UCSD-AML1 (cell line): Measurements from ENCODE around the gene ZRANB1.

Source experiments
- DNase-seq: peaks from one replicate; lab custom pipeline; 2025; ENCODE audit not compliant: unreplicated experiment; lab: John Stamatoyannopoulos, UW

ZRANB1 gene

DNA sequence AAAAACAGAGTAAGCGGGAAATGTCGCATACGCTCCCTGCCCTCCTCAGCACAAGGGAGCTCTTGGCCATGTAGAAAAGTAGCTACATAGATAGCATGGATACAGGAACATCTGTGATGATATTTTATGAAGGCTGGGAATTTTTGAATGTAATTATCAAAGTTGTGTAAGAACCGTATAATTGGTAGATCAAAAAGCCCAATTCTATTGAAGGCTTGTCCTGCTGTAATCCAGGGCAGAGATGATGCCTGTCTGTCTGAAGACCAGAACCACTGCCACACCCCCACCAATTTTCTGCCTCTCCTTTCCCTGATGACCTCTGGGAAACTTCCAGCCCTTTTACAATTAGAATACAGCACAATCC is 51.4 kb downstream of the ZRANB1 start:
- no peak for DNase-seq

DNA sequence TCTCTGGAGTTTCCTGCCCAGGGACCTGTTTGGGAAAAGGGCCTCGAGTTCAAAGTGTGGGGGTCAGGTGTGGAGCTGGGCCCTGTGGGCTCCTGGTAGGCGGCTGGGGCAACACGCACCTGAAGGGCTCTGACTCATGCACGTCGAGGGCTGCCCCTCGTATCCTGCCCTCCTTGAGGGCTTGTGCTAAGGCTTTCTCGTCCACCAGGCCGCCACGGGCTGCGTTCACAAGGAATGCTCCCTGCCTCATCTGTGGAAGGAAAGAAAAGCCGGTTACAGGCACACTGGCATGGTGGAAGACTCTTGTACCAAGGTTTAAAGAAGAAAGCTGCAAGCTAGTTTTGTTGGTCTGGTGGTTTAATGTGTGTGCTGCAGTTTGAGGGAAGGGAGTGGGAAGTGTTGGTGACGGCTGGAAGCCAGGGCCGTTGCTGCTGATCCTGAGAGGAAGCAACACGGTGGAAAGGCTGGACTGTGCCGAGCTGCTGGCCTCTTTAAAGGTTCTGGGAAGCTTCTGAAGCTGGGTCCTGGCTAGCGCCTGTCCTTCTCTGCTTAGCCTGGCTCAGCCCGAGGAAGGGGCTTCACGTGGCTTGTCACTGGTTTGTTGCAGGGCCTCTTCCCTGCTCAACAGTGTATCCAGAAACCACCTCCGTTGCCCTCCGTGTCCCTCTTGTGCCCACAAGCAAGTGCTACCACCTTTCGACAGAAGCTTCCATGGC is 52.0 kb downstream of the ZRANB1 start:
- DNase-seq = no peak

DNA sequence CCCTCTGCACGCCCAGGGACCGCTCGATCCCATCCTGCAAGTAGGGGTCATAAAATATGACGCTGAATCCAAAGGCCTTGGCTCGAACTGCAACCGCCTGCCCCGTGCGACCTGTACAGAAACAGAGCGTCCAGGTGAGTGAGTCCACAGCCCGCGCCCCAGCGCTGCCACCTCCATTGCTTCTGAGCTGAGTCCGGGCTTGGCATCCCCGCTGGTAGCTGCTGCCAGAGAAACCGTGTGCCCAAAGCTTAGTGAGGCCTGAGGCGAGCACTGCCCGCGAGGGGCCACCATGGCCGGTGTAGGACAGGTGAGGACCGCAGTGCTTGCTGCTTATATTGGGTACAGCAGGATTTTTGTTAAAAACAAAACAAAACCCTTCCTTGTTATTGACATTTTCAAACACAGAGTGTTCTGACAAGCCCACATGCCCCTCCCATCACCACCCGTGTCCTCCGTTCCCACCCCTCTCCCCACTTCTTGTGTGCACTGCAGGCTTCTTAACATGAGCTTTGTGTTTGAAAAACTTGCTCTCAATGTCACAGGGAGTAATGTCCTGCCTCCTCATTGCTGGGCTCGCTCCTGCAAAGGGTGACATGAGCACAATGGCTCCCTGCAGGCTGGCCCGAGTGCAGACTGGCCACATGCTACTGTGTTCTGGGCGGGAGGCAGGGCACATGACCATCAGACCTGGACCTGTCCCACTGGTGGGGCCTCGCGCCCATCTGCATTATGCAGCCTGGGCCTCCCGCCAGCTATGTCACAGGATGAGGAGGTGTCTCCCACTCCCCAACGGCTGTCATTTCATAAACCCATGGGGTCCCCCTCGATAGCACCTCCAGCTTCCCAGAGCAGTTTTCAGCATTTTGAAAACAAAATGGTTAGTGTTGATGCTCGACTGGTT is 52.9 kb downstream of the ZRANB1 start:
- DNase-seq = no peak

DNA sequence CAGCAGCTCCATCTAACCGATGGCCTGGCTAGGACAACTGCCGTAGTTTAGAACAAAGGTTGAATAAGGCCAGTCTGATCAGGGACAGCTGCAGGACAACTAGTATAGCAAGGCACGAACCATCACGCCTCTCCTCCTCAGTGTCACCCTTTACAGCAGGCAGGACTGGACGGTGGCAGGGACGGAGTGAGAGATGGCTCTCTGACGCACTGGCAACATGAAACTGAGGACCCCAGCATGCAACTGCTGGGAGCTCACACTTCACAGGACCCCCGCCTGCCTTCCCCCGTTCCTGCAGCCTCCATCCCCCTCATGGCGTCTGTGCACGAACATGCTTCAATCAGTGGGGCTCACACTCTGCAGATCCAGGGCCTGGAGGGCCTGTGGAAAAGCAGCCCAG is 53.7 kb downstream of the ZRANB1 start:
- DNase-seq = no peak

DNA sequence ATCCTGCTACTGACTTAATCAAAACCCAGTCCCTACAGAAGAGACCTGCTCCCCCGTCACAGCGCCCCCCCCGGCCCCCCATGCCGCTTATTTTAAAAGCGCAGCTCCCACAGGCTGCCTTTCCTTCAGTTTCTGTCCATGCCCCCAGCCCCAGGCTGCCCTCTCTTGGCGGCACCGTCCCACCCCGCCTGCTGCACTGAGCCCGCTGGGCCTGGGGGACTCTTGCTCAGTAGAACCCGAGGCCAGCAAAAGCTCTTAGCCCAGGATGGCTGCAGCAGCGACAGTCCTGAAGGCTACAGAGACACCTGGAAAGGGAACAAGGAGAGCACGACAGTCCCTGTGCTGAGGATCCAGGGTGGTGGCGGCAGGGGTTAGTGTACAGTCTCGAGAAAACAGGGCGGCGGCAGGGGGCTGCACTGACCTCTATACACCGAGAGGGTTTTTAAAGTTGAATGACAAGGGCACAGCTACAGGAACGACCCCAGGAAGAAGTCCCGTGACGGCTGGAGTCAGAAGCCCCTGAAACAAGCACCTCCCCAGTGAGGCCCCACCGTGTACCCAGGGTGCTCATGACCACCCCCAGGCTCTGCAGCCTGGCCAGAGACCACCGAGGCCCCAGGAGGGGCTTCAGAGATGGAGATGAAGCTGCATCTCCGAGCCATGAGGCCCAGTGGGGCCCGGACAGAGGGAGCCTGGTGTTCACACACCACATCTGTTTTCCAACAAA is 54.4 kb downstream of the ZRANB1 start:
- DNase-seq = no peak

DNA sequence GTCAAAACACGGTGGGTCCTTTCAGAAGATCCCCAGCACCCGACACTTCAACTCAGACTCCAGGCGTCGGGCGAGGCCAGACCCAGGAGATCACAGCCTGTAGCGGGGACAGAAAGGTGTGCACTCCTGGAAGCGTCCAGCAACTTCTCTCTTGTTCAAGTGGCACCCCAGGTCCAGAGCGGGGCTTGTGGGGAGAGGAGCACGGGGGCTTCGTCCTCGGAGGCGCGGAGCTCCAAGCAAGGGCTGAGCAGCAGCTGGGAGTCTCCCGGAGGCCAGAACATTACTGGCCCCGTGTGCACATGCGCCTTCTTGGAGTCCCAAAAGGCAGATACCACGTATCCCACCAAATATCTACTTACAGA is 54.9 kb downstream of the ZRANB1 start:
- DNase-seq = no peak

DNA sequence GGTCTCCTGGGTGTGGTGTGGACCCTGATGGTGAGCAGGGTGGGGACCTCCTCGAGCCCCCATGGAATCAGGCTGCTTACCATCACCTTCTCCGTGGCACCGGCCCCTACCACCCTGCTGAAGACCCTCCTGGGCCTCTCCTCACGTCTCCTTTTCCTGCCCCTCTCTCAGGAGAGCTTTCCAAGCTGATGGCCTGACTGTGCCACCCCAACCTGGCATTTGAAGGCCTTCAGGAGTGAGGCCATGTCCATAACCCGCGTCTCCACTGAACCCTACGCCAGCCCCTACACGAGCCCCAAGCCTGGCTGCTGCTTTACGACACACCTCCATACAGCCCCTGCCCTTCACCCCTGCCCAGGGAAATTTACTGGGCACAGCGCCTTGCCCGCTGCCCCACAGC is 55.4 kb downstream of the ZRANB1 start:
- DNase-seq = no peak

DNA sequence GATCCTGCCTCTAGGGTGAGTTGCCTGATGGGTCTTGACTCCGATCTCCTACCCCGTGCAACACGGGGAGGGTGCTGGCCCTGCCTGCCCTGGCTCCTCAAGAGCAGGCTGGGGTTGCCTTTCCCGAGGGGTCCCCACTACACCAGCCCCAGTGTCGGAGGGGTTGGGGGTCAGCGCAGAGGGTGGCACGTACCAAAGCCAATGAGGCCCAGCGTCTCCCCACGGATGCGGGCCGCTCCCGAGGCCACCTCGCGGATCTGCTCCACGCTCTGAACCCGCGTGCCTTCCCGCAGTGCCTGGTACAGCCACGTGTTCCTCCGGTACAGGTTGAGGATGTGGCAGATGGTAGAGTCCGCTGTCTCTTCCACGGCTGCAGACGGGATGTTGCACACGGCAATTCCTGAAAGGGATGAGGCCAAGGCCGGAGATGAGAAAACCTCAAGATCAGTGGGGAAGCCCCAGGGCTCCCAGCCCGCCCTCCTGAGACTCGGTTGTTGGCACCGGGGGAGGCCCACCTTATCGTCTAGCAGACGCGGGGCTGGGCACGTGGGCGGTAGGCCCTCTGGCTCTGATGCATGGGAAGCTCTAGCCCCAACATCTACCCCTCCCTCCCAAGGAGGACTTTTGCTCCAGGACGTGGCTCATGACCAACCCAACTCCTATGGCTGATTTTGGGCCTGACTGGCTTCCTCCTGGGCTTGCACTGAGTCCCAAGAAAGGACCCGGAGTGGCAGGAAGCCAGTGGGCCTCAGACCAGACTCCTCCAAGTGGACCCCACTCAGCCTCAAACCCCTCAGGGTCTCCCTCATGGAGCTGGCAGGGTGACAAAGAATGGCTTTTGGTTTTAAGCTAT is 56.1 kb downstream of the ZRANB1 start:
- no peak for DNase-seq

DNA sequence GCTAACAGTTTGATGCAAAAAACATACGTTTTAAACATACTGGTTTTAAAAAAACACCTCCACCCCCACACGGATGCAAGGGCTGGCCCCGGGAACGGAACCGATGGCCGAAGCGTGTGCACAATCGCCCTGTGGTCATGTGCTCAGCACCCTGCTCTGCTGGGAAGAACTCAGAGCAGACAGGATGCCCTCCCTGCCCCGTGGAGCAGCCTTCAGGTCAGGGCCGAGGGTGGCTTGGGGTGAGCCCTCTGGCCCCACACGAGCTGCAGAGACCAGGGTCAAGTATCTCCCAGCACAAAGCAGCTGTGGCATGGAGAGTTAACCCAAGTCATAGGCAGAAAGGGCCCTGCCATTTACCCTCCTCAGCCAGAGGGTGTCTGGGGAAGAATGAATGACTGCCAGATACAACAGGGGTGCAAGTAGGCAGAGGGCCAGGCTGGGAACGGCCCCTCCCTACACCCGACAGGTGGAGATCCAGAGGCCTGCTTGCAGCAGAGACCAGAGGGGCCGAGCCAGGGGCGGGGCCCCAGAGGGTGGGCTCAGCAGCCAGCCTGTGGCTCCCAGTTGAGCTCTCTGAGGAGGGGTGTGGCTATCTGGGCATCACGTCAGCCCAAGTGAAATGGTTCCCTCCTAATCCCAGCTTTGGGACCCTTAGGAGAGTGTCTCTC is 56.8 kb downstream of the ZRANB1 start:
- no peak for DNase-seq

DNA sequence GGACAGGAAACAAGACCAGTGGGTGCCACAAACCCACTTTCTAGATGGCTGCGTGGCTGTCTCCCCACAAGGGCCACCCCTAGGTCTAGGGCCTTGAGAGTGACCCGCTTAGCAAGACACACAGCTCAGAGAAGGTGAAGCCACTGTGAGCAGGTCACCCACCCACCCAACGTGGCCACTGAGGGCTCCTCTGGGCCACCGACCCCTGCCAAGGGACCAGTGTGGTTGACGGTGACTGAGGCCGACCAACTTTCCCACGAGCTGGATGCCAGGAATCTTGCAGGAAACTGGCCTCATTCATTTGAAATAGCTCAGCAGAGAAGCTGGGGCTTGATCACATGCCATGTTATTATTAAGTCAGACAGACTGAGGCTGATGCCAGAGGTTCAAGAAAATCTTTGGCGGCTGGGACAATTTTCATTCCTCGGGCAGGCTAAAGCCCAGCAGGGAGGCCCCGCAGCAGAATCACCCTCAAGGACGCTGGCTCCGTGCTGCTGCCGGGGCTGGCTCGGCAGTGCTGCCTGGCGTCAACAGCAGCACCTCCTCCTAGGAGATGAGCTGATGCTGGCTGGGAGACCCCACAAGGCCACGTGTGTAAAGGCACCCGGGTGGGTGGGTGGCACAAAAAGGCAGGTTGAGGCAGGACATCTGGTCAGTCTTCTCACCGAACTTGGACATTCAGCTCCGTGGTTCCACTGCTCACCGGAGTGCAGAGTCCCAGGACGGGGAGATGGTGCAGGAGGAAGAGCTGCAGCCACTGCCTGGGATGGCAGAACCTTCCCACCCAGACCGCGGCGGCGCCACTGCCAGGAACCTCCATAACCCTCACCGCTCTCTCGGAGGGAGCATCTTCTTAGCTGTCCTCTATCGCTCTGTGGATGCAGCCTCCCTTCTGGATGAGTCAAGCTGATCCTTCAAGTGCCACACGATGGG is 57.8 kb downstream of the ZRANB1 start:
- DNase-seq = no peak

DNA sequence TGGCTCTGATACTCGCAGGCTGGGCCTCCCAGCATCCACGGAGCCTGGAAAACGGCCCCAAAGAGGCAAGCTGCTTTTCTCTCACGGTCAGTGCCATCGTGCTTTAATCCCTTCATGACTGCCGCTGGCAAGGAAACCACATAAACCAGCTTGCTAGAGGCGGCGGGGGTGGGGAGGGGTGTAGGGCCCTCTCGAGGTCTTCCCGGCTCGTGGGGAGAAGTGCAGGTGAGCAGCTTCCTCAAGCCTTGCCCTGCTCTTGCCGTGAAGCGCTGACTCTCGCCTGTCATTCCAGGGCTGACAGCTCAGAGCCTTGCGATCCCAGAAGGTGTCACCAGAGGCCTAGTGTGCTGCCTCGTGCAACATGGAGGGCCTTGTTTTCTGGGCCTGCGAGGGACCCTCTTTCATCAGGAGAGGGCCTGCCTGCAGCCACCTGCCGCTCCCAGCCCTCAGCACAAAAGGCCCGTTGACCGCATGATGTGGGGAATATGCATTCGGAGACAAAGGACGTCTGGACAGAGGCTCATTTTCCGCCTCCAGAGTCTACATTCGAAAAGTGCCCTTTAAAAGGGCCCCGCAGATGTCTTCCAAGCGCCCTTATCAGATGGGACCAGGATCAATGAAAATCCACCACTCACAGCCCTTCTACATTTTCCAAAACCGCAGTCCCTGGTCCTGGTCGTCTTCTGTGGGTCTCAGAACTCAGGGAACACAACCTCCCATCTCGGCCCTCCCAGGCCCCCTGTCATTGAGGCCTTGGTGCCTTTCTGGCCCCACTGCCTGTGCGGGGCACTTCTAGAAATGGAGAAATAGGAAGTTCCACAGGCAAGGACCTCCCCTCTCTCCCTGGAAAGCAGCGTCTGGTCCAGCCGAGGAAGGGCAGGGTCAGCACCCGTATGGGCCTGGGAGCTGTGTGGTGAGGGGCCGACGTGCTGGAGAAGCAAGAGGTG is 58.7 kb downstream of the ZRANB1 start:
- no peak for DNase-seq

DNA sequence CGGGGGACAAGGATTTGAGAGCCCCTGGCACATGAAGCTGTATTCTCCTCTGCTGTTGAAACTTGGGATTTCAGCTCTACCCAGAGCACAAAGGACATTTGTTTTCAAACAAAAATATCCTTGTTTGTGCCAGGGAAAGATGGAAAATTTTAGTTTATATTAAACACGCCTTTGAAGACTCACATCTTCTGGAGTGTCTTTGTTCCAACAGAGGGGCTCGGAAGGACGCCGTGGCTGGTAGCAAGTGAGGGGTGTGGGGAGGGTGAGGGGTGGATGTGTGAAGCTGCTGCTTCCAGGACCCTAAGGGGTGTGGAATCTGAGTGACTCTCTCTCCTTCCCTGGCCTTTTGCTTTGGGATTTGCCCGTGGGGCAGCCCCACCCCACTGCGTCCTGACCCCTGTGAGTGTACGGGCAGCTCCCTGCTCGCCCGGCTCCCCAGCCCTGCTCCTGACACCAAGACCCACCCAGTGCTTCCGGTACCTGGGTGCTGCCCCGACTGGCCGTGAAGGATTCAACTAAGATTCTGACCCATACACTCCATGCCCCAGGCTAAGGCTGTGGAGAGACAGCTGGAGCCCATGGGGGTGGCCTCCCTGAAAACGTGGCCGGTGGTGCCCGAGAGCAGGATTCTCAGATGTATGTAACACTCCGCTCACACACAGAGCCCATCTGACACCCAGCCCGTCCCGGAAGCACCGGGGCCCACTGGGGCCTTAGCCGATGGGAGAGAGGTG is 59.6 kb downstream of the ZRANB1 start:
- no peak for DNase-seq

DNA sequence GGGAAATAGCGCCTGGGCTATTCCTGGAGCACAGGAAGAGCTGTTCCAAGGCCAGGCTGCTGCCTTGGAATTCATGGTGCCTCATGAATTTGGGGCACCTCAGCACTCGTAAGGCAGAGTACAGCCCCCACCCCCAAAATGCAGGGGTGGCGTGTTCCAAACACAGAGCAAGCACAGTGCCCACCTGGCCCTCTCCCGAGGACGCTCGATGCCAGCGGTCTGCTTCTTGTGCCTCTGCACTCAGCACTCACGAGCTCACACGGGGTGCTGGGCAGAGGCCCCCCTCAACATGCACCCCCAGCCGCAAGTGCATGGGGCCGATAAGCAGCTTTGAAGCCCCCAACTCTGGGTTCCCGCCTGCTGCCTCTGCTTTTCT is 60.1 kb downstream of the ZRANB1 start:
- DNase-seq = no peak

DNA sequence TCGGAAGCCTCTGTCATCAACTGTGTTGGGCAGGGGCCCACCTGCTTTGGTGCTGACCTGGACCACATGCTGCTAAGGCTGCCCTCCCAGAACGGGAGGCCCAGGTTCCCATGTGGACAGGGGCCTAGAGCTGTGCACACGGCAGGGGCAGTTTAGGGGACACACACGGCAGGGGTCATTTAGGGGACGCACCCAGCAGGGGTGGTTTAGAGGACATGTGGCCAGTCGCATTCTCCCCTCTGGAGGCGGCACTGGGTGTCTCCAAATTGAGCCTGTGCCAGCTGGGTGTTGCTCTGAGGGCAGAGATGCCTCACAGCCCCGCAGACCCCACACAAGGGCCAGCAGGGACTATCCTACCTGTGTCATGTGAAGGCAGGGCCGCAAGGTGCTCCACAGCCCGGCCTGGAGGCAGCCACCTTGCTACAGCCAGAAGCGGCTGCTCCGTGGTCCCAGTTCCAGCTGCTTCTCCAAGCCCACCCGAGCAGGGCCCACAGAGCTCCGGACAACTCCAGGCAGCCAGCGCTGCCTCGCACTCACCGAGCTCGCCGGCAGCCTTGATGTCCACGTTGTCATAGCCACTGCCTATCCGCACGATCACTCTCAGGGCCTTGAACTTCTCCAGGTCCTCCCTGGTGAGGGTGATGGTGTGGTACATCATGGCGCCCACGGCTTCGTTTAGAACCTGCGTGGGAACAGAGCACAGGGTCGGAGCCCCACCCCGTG is 60.7 kb downstream of the ZRANB1 start:
- DNase-seq = no peak

DNA sequence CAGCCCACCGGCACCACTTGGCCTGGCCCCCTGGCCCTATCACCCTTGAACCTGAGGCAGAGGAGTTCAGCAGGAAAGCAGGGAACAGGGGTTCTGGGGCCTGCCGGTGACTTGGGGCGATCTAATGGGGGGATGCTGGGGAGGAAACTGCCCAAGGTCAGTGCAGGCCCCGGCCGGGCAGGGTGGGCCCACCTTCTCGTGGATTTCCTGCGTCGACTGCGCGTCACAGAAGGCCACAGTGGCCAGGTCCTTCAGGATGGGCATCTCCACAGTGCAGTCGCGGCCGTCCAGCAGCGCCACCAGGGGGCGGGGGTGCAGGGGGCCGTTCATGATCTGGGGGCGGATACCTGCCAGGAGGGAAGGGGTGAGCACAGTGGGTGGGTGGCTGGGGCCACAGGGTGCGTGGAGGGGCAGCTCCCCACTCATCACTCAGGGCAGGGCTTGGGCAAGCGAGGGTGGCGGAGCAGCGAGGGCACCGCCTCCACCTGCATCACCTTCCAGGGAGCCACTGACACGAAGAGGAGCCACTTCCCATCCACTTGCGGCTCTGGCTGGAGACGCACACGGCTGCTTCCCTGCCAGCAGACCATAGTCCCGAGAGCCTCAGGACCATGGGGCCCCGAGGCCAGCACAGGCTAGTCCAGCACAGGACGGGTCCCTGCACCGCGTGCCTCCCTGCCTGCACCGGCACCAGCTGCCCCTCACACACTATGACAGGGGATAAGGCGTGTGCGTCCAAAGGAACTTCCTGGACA is 61.4 kb downstream of the ZRANB1 start:
- no peak for DNase-seq

DNA sequence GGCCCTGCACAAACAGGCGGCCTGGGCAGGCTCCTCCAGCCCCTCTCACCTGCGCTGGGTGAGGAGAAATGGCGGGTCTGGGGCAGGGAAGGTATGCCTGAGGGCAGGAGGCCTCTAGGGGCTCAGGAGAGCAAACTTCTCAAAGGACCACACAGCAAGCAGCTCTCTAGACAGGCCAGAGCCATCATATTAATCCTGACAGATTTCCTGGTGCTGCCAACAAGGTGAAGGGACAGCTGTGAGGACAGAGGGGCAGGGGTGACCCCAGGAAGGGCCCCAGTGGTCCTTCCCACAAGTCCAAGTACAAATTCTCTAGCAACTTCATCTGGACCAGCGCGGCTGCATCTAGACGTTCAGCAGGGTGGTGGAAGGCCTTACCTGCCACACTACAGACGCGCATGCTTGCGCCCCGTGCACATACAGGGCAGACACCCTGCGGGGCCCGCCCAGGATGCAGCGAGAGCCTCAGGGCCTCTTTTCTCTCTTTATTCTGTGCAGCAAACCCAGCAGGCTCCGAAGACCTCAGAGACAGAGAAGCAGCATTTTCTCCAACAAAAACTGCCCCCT is 62.1 kb downstream of the ZRANB1 start:
- no peak for DNase-seq
